HG03095 (cell line): ENCODE data around the gene EXOSC6.
"Not testable (repeated sequence)": the region's sequence is repeated elsewhere in the genome, so short reads cannot be mapped to it uniquely, and the experiment has no call there.

ENCODE experiments used
- ATAC-seq: cut with Tn5 transposase; IDR thresholded peaks from one replicate; pipeline ENCODE4 v1.9.1; 2021; ENCODE audit warnings: moderate library complexity; ENCODE audit not compliant: unreplicated experiment

EXOSC6 gene

DNA sequence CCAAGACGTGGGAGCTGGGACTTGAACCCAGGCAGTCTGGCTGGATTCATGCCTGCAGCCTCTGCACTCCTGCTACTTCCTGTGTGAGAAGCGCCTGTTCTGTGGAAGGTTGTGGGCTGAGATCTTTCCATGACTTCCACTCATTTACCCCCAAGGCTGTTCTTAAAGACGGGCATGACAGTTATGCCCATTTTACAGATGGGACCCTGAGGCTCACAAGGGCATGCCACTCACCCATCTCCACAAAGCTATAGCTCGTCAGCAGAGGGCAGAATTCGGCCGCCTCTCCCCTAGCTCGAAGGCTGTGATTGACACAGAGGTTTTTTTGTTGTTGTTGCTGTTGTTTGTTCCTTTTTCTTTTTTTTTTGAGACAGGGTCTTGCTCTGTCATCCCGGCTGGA, 51.7 kb downstream of the EXOSC6 start:
- ATAC-seq = not testable (repeated sequence)

DNA sequence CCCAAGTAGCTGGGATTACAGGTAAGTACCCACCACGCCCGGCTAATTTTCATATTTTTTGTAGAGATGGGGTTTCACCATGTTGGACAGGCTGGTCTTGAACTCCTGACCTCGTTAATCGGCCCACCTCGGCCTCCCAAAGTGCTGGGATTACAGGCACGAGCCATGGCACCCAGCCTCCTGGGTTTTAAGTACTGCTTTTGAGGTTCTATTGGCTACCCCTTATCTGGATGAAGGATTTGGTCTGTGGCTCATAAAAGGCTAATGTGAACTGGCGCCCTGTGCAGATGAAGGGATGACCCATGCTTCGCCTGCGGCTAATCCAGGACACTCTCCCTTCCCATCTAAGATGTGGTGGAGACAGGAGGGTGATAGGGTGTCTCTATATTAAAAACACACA, 52.6 kb downstream of the EXOSC6 start:
- ATAC-seq = not testable (repeated sequence)

DNA sequence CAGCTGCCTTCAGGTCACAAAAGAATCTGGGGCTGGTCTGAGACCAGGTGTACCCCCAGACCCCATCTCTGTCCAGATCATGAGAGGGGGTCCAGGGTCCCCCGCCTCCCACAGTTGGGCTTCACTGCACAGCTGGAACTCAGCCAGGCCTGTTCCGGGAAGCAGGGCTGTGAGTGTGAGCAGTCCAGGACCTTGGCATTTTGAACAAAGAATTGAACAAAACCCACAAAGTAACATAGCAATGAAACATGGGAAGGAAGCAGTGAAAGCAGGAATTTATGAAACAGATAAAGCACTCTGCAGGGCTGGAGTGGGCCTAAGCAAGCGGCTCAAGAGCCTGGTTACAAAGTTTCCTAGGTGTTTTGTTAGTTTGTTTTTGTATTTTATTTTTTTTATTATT, 53.1 kb downstream of the EXOSC6 start:
- not testable (repeated sequence) for ATAC-seq

DNA sequence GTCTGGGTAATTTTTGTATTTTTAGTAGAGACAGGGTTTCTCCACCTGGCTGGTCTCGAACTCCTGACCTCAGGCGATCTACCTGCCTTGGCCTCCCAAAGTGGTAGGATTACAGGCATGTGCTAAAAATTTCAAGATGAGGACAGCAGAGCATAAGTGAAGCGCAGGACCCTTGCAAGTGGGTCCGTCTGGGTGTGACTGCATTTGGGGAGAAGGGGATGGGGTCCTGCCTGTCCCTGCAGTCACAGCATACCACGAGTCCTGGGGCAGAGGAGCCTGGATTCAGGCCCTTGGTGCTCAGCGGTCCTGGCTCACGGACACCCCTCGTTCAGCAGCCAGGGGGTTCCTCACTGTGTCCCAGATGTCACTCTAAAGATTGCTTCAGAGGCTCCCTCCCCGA, 53.5 kb downstream of the EXOSC6 start:
- ATAC-seq = not testable (repeated sequence)

DNA sequence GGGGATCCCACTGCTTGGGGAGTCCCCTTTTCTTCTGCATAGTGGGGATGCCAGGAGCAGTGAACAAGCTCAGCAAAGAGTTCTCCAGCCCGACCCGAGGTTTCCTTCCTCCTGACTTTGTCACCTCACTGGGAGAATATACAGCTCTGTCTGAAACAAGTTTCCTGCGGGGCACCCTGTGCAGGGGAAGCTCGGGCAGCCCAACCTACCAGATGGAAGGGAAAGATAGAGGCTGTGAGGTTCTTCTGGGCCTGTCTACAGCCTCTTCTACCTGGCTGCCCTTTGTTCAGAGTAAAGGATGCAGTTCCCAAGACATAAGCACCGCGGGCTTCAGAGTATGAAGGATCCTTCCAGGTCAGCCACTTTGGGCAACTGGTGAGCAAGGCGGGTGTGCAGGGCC, 54.1 kb downstream of the EXOSC6 start:
- ATAC-seq = not testable (repeated sequence)
